Transverse colon (tissue), 4 donors: ENCODE results near the gene AKR1B15.

Experiments
- CTCF ChIP-seq, 5 experiments: fragments of 200-600 bp in 3 of 5; fragments of 450-650 bp in 2 of 5; sonication (generic) in 3 of 5; IDR thresholded peaks; 1 replicate in 2 of 5; 2 replicates in 3 of 5; pipeline ENCODE4 v1.5.1; 2016 to 2017; ENCODE audit warnings: antibody characterized with exemption in 5 of 5, inconsistent platforms in 3 of 5, mild to moderate bottlenecking in 2 of 5, moderate library complexity in 1 of 5
- EP300 ChIP-seq: sonication (generic); formaldehyde crosslinking; IDR thresholded peaks from one replicate; pipeline ENCODE4 v1.6.1; 2017; ENCODE audit warnings: antibody characterized with exemption, low read depth
- POLR2A ChIP-seq: fragments of 450-650 bp; IDR thresholded peaks from one replicate; pipeline ENCODE4 v1.6.1; 2016; ENCODE audit warnings: antibody characterized with exemption, mild to moderate bottlenecking, moderate library complexity
- POLR2AphosphoS5 ChIP-seq, 3 donors: sonication (generic); formaldehyde crosslinking; IDR thresholded peaks; one replicate each; pipeline ENCODE4 v1.6.1; 2016; ENCODE audit warnings: antibody characterized with exemption in 3 of 3

- TF ChIP-seq POLR2A (no peak), CTCF (IDR thresholded peaks at IDR 0.05) (no peak), POLR2AphosphoS5 (IDR thresholded peaks at IDR 0.05) (no peak), EP300 (no peak)
Measured at GRCh38 chr7:134574322-134574721, 25.4 kb downstream of the AKR1B15 start.
